Effector memory CD4-positive, alpha-beta T cell (primary cell): ENCODE measurements around the gene BICRAL.
"Not testable (repeated sequence)": the region's sequence is repeated elsewhere in the genome, so short reads cannot be mapped to it uniquely, and the experiment has no call there.

Source experiments
- DNase-seq, 3 donors: peaks; one replicate each; pipeline ENCODE4 v3.0.0-alpha.2; 2020
- H3K27ac ChIP-seq: 2 replicates; pipeline ENCODE4 v1.7.0; 2013; ENCODE audit warnings: mild to moderate bottlenecking, low read length, moderate library complexity; ENCODE audit not compliant: insufficient read depth, poor library complexity, severe bottlenecking
- H3K27me3 ChIP-seq: replicated peaks from 2 replicates; pipeline ENCODE4 v1.7.0; 2013; ENCODE audit warnings: mild to moderate bottlenecking, low read length; ENCODE audit not compliant: insufficient read depth, control insufficient read depth, poor library complexity, severe bottlenecking
- H3K36me3 ChIP-seq: 2 replicates; pipeline ENCODE4 v1.7.0; 2013; ENCODE audit warnings: mild to moderate bottlenecking, low read length, moderate library complexity; ENCODE audit not compliant: control insufficient read depth, insufficient read depth
- H3K4me1 ChIP-seq: 2 replicates; pipeline ENCODE4 v1.7.0; 2013; ENCODE audit warnings: low read length, mild to moderate bottlenecking; ENCODE audit not compliant: control insufficient read depth, insufficient read depth, poor library complexity, severe bottlenecking
- H3K4me3 ChIP-seq: 2 replicates; pipeline ENCODE4 v1.7.0; 2013; ENCODE audit warnings: low read length, low read depth, mild to moderate bottlenecking; ENCODE audit not compliant: insufficient read depth, poor library complexity, severe bottlenecking
- H3K9me3 ChIP-seq: 2 replicates; pipeline ENCODE4 v1.7.0; 2013; ENCODE audit warnings: mild to moderate bottlenecking, low read length, moderate library complexity; ENCODE audit not compliant: control insufficient read depth

The BICRAL gene

DNA sequence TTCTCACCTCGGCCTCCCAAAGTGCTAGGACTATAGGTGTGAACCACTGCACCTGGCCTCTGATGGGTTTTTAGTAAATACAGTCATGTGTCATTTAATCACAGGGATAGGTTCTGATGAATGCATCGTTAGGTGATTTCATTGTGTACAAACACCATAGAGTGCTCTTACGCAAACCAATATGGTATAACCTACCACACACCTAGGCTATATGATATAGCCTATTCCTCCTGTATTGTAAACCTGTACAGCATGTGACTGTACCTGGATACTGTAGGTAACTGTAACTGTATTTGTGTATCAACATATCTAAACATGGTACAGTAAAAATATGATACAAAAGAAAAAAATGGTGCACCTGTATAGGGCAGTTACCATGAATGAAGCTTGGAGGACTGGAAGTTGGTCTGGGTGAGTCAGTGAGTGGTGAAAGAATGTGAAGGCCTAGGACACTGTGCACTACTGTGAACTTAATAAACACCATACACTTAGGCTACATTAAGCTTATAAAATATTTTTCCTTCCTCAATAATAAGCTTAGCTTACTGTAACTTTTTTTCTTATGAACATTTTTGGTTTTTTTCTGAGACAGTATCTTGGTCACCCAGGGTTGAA, 10.0 kb downstream of the BICRAL start:
- no peak for DNase-seq
- Histone ChIP-seq H3K4me3 (no peak overlapping the region), H3K9me3 (no peaks in the 10 kb centered on the region), H3K27ac (peak overlapping the region; percentile 8), H3K36me3 (no peaks in the 10 kb centered on the region), H3K4me1 (peaks cover 14% of the 10 kb centered on the region), H3K27me3 (no peaks in the 10 kb centered on the region)

DNA sequence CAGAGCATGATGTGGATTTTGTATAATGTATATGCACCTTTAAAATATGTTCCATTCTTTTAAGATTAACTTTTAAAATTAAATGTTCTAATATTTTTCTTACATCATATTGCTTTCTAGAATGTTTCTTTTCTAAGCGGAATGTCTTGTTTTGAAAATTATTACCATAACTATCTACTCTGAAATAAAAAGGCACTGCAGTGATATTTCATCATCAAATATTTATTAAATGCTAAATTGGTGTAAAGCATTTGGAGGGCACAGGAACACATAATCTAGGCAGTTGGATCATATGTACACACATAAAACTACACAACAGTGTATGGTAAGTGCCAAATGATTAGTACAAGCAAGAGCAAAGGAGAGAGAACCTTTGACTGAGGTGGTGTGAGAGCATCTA, 13.8 kb downstream of the BICRAL start:
- no peaks in the 10 kb centered on the region for H3K36me3 ChIP-seq
- no peaks in the 10 kb centered on the region for H3K4me1 ChIP-seq
- H3K27ac ChIP-seq = no peak overlapping the region
- H3K9me3 ChIP-seq = no peaks in the 10 kb centered on the region
- DNase-seq = no peak
- no peaks in the 10 kb centered on the region for H3K27me3 ChIP-seq
- H3K4me3 ChIP-seq = no peak overlapping the region

DNA sequence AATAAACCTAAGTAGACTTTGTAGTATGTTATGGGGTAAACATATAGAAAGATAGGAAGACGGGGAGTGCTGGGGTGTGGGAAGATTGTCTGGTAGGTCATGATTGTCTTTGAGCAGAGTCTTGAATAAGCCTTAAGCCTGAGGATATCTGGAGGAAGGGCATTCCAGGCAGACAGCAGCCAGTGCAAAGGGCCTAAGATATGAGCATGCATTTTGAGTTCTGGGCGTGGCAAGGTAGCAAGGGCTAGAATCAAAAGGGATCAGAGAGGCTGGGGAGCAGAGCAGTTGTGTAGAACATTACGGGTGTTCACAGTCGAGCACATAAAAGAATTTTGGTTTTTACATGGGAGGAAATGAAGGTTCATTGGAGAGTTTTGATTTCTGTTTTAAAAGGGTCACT, 14.3 kb downstream of the BICRAL start:
- Histone ChIP-seq H3K36me3 (no peaks in the 10 kb centered on the region), H3K9me3 (no peaks in the 10 kb centered on the region), H3K27ac (no peak overlapping the region), H3K4me1 (no peaks in the 10 kb centered on the region), H3K4me3 (no peak overlapping the region), H3K27me3 (no peaks in the 10 kb centered on the region)
- no peak for DNase-seq

DNA sequence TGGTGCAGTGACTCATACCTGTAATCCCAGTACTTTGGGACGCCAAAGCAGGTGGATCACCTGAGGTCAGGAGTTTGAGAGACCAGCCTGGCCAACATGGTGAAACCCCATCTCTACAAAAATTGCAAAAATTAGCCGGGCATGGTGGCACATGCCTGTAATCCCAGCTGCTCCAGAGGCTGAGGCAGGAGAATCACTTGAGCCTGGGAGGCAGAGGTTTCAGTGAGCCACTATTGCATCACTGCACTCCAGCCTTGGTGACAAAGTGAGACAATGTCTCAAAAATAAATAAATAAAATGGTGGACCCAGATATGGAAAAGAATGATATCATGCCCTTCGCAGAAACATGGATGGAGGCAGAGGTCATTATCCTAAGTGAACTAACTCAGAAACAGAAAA, 15.8 kb downstream of the BICRAL start:
- not testable (repeated sequence) for DNase-seq, H3K4me1 ChIP-seq, H3K36me3 ChIP-seq, H3K4me3 ChIP-seq, H3K9me3 ChIP-seq, H3K27ac ChIP-seq, H3K27me3 ChIP-seq

DNA sequence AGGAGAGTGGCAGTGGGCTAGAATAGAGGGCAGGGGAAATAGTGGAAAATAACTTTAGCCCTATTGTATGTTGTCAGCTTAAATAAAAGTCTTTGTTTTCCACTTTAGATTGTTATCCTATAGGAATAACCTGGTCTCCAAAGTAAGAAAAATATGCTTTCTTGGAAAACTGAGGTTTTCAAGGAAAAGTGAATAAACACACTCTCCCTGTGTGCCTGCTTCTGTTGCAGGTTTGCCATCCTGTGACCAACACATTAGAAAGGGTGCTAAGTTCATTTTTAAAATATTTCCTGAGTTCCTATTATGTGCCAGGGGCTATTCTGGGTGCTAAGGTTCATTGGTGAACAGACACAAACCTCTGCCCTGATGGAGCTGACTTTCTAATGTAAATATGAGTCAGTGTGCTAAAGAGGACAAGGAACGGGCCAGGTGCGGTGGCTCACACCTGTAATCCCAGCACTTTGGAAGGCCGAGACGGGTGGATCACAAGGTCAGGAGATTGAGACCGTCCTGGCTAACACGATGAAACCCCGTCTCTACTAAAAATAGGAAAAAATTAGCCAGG, 23.5 kb downstream of the BICRAL start:
- Histone ChIP-seq H3K9me3 (no peaks in the 10 kb centered on the region), H3K27ac (no peak overlapping the region), H3K36me3 (peaks cover 4% of the 10 kb centered on the region), H3K4me3 (no peak overlapping the region), H3K4me1 (no peaks in the 10 kb centered on the region), H3K27me3 (no peaks in the 10 kb centered on the region)
- DNase-seq = no peak

DNA sequence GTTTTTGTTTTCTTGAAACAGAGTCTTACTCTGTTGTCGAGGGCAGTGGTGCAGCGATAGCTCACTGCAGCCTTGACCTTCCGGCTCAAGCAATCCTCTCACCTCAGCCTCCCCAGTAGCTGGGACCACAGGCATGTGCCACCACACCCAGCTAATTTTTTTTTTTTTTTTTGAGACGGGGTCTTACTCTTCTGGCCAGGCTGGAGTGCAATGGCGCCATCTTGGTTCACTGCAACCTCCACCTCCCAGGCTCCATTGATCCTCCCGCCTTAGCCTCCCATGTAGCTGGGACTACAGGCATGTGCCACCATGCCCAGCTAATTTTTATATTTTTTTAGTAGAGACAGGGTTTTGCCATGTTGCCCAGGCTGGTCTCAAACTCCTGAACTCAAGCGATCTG, 24.5 kb downstream of the BICRAL start:
- peaks cover 11% of the 10 kb centered on the region for H3K36me3 ChIP-seq
- H3K9me3 ChIP-seq, H3K27ac ChIP-seq, H3K27me3 ChIP-seq, H3K4me1 ChIP-seq, H3K4me3 ChIP-seq, DNase-seq: not testable (repeated sequence)

DNA sequence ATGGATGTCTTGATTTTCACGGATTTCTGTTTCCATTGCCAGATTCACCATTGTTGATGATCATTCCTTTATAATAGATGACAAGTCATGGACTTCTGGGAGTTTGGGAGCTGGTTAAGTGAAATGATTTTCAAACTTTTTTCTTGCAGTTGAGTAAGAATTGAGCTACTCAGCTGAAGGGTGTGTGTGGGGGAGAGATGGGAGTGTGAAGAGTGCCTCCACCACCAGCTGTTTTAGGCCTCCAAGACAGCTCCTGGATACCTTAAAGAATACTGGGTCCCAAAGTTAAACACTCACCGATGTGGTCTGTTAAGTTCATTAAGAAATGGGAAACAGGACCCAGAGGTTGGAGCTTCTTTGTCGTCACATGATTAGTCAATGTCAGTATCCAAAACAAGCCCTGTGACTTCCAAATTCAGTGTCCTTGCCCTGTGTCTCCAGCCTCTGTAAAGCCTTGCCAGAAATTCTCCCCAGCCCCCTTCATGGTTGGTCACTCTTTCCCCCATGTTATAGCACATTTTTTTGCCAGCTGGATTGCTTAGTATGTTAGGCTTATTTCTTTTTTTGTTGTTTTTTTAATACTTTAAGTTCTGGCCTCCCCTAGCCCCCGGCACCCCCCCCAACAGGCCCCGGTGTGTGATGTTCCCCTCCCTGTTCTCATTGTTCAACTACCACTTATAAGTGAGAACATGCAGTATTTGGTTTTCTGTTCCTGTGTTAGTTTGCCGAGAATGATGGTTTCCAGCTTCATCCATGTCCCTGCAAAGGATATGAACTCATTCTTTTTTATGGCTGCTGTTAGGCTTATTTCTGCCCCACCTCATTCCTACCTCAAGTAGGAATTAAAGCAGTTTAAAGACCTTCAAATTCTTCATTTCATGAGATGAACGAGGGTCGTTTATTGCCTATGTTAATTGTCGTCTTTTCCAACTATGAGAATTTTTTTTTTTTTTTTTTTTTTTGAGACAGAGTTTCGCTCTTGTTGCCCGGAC, 26.9 kb downstream of the BICRAL start:
- peaks cover 11% of the 10 kb centered on the region for H3K36me3 ChIP-seq
- no peaks in the 10 kb centered on the region for H3K27me3 ChIP-seq
- H3K9me3 ChIP-seq = no peaks in the 10 kb centered on the region
- DNase-seq = no peak
- H3K4me3 ChIP-seq = no peak overlapping the region
- H3K4me1 ChIP-seq = no peaks in the 10 kb centered on the region
- H3K27ac ChIP-seq = no peak overlapping the region

DNA sequence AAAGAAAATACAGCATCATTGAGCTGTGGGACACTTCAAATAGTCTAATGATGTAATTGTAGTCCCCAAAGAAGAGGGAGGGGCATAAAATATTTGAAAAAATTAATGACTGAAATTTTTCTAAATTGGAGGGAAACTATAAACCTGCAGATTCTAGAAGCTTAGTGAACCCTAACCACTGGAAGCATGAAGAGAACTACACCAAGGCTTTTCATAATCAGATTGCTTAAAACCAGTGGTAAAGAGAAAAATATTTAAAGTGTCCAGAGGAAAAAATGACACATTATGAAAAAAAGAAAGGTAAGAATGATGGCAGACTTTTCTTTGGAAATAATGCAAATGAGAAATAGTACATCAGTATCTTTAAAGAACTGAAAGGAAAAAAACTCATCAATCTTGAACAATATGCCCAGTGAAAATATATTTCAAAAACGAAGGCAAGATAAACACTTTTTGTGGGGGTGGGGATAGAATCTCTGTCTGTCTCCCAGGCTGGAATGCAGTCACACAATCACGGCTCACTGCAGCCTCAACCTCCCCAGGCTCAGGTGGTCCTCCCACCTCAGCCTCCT, 31.3 kb downstream of the BICRAL start:
- Histone ChIP-seq H3K4me3 (no peak overlapping the region), H3K36me3 (peaks cover 11% of the 10 kb centered on the region), H3K27me3 (no peaks in the 10 kb centered on the region), H3K27ac (no peak overlapping the region), H3K9me3 (no peaks in the 10 kb centered on the region), H3K4me1 (no peaks in the 10 kb centered on the region)
- DNase-seq = no peak

DNA sequence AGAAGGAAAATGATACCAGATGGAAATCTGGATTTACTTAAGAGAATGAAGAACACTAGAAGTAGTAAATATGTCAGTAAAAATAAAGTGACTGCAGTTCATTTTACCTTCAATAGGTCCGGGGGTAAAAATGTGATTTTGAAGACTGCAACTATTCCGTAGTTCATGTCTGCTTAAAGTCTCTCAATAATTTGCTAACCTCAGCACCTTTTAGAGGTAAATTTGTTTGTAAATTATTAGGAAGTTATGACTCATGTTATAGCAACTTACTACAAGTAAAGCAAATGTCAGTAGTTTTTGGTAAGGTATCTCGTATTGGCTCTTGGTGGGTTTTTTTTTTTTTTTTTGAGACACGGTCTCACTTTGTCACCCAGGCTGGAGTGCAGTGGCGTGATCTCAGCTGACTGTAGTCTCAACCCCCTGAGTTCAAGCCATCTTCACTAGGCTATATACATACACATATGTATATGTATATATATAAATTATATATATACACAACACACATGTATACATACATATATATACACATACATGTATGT, 32.1 kb downstream of the BICRAL start:
- Histone ChIP-seq H3K36me3 (peaks cover 11% of the 10 kb centered on the region), H3K4me3 (no peak overlapping the region)
- no peak for DNase-seq

More for the DNA sequence above, 32.1 kb downstream of the BICRAL start:
- Histone ChIP-seq H3K27ac (no peak overlapping the region), H3K9me3 (no peaks in the 10 kb centered on the region), H3K27me3 (no peaks in the 10 kb centered on the region), H3K4me1 (no peaks in the 10 kb centered on the region)
